Measurements from ENCODE around the gene DUS2. TPM values are rescaled to one million over a fixed set of nuclear protein-coding genes. Genes with fewer than 3 reads are reported as not detected.
"Not testable (repeated sequence)": the region's sequence is repeated elsewhere in the genome, so short reads cannot be mapped to it uniquely, and the experiment has no call there.

DUS2 gene
- total and polyA plus RNA-seq, 9 donors, result 4.8 to 15.7 (median 8.5) TPM

DNA sequence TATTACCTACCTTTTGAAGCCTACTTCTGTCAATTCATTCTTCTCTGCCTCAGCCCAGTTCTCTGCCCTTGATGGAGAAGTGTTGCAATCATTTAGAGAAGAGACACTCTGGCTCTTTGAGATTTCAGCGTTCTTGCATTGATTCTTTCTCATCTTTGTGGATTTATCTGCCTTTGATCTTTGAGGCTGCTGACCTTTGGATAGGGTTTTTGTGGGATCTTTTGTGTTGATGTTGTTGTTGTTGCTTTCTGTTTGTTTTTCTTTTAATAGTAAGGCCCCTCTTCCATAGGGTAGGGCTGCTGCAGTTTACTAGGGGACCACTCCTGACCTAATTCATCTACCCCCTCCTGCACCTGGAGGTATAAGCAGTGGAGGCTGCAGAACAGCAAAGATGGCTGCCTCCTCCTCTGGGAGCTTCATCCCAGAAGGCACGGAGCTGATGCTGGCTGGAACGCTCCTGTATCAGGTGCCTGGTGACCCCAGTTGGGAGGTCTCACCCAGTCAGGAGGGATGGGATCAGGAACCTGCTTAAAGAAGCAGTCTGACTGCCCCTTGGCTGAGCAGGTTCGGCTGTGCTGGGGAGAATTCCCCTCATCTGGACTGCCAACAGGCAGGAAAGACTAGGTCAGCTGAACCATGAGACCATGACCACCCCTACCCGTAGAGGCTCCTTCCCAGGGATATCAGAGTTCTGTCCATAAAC lies 90.1 kb downstream of the DUS2 start:
- Histone ChIP-seq H3K4me3 (no peak overlapping the region), H3K27me3 (no peaks in the 10 kb centered on the region), H3K27ac (no peak overlapping the region), H3K36me3 (no peaks in the 10 kb centered on the region), H3K9me3 (no peaks in the 10 kb centered on the region), H3K4me1 (ENCODE audit: insufficient read depth) (no peaks in the 10 kb centered on the region)
- TF ChIP-seq EP300 (IDR thresholded peaks at IDR 0.05), result no peak
- no peak for TF ChIP-seq POLR2A (IDR thresholded peaks at IDR 0.05)
- TF ChIP-seq, protein P1, sequence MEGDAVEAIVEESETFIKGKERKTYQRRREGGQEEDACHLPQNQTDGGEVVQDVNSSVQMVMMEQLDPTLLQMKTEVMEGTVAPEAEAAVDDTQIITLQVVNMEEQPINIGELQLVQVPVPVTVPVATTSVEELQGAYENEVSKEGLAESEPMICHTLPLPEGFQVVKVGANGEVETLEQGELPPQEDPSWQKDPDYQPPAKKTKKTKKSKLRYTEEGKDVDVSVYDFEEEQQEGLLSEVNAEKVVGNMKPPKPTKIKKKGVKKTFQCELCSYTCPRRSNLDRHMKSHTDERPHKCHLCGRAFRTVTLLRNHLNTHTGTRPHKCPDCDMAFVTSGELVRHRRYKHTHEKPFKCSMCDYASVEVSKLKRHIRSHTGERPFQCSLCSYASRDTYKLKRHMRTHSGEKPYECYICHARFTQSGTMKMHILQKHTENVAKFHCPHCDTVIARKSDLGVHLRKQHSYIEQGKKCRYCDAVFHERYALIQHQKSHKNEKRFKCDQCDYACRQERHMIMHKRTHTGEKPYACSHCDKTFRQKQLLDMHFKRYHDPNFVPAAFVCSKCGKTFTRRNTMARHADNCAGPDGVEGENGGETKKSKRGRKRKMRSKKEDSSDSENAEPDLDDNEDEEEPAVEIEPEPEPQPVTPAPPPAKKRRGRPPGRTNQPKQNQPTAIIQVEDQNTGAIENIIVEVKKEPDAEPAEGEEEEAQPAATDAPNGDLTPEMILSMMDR (IDR thresholded peaks at IDR 0.05), result no peak
- DNase-seq, result no peak
- WGBS, 3 donors, result 85 to 90% (median 90%) methylated on average over 5 of the region's 5 CpGs
- intact Hi-C loops (cut with DNase I), result no loop called here

GRCh38 chr16:68113765-68114240 lies 90.7 kb downstream of the DUS2 start:
- Histone ChIP-seq H3K27me3 (no peaks in the 10 kb centered on the region), H3K36me3 (no peaks in the 10 kb centered on the region), H3K4me3 (no peak overlapping the region), H3K4me1 (ENCODE audit: insufficient read depth) (no peaks in the 10 kb centered on the region), H3K27ac (no peak overlapping the region), H3K9me3 (no peaks in the 10 kb centered on the region)
- TF ChIP-seq POLR2A (IDR thresholded peaks at IDR 0.05) (no peak), EP300 (IDR thresholded peaks at IDR 0.05) (no peak)
- TF ChIP-seq, protein P1 (IDR thresholded peaks at IDR 0.05), result no peak
- 94 to 96% (median 95%) methylated on average over 12 of the region's 12 CpGs for WGBS, 3 donors
- no peak for DNase-seq
- intact Hi-C loops (cut with DNase I), result no loop called here

- intact Hi-C loops (cut with DNase I); H3K4me3 ChIP-seq; DNase-seq: not testable (repeated sequence)
Measured at GRCh38 chr16:68114939-68115338, 91.9 kb downstream of the DUS2 start.

DNA sequence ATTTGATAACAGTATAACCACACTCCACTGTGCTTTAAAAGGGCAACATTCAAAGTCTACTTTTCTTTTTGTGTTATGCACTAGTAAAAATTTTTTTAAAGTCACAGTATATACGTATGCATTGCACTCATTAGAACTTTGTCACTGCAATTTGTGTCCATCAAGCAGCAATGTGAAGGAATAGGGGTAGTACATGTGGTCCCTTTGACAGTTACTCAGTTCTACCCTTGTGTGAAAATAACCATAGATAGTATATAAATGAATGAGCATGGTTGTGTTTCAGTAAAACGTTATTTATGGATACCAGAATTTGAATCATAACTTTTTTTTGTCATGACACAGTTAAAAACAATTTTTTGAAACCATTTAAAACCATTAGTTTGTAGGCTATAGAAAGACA lies 92.8 kb downstream of the DUS2 start:
- no peaks in the 10 kb centered on the region for H3K27me3 ChIP-seq
- no peak for DNase-seq
- intact Hi-C loops (cut with DNase I), result no loop called here
- H3K9me3 ChIP-seq, result no peaks in the 10 kb centered on the region
- H3K4me1 ChIP-seq (ENCODE audit: insufficient read depth), result no peaks in the 10 kb centered on the region
- no peak overlapping the region for H3K4me3 ChIP-seq
- 71 to 84% (median 75%) methylated on average over 2 of the region's 2 CpGs for WGBS, 3 donors
- TF ChIP-seq, protein P1 (IDR thresholded peaks at IDR 0.05), result no peak
- TF ChIP-seq POLR2A (IDR thresholded peaks at IDR 0.05), result no peak
- no peak for TF ChIP-seq EP300 (IDR thresholded peaks at IDR 0.05)
- no peak overlapping the region for H3K27ac ChIP-seq
- no peaks in the 10 kb centered on the region for H3K36me3 ChIP-seq

More at GRCh38 chr16:68114939-68115338, 91.9 kb downstream of the DUS2 start:
- not testable (repeated sequence) for H3K27ac ChIP-seq; H3K4me1 ChIP-seq (ENCODE audit: insufficient read depth); H3K27me3 ChIP-seq; H3K36me3 ChIP-seq; H3K9me3 ChIP-seq
- 94 to 97% (median 95%) methylated on average over 8 of the region's 8 CpGs for WGBS, 3 donors

GRCh38 chr16:68116256-68116867 lies 93.3 kb downstream of the DUS2 start:
- 92 to 95% (median 94%) methylated on average over 2 of the region's 2 CpGs for WGBS, 3 donors
- Histone ChIP-seq H3K9me3 (no peaks in the 10 kb centered on the region), H3K36me3 (no peaks in the 10 kb centered on the region), H3K4me3 (no peak overlapping the region), H3K27ac (no peak overlapping the region), H3K4me1 (ENCODE audit: insufficient read depth) (no peaks in the 10 kb centered on the region), H3K27me3 (no peaks in the 10 kb centered on the region)
- intact Hi-C loops (cut with DNase I), result no loop called here
- no peak for DNase-seq
- no peak for TF ChIP-seq POLR2A (IDR thresholded peaks at IDR 0.05)

Data from ovary (tissue), 9 donors.